ENCODE measurements around the gene ATP6V0B. TPM values are rescaled to one million over a fixed set of nuclear protein-coding genes. Genes with fewer than 3 reads are reported as not detected.

The ATP6V0B gene
- total RNA-seq, 1 donor from 2014 or later, result 129 TPM

- Mint-ChIP-seq H3K9me3 (no peaks in the 10 kb centered on the region), H3K4me3 (peak overlapping the region; percentile 90), H3K36me3 (ENCODE audit: low read depth) (no peaks in the 10 kb centered on the region), H3K27ac (ENCODE audit: unreplicated experiment) (no peak overlapping the region), H3K4me1 (peaks cover 15% of the 10 kb centered on the region), H3K27me3 (ENCODE audit: low read depth) (peaks cover 4% of the 10 kb centered on the region)
- no peak for TF ChIP-seq CTCF (conservative IDR thresholded peaks at IDR 0.05)
- DNase-seq (ENCODE audit: low read depth, low spot score), result no peak
These were observed 15.8 kb downstream of the ATP6V0B start for GRCh38 chr1:43990271-43991199.

- peaks cover 4% of the 10 kb centered on the region for H3K27me3 Mint-ChIP-seq (ENCODE audit: low read depth)
These were observed 16.4 kb downstream of the ATP6V0B start for GRCh38 chr1:43991200-43991475.

GRCh38 chr1:43991476-43992231 is 16.9 kb downstream of the ATP6V0B start, which contains the start of gene CCDC24:
CCDC24 (plus strand) TSS chr1:43991599; CDS start chr1:43991879, 280 bp downstream.
- Mint-ChIP-seq H3K27ac (ENCODE audit: unreplicated experiment) (peak within 1 kb of the TSS; percentile 83), H3K36me3 (ENCODE audit: low read depth) (no peaks in the 10 kb centered on the region), H3K9me3 (no peaks in the 10 kb centered on the region), H3K4me1 (peaks cover 23% of the 10 kb centered on the region), H3K27me3 (ENCODE audit: low read depth) (peaks cover 4% of the 10 kb centered on the region), H3K4me3 (peak within 1 kb of the TSS; percentile 90)
- peak; percentile 56 for DNase-seq (ENCODE audit: low read depth, low spot score)
- no peak for TF ChIP-seq CTCF (conservative IDR thresholded peaks at IDR 0.05)

More at GRCh38 chr1:43991200-43991475, 16.4 kb downstream of the ATP6V0B start:
- H3K36me3 Mint-ChIP-seq (ENCODE audit: low read depth), result no peaks in the 10 kb centered on the region
- no peak overlapping the region for H3K27ac Mint-ChIP-seq (ENCODE audit: unreplicated experiment)
- H3K9me3 Mint-ChIP-seq, result no peaks in the 10 kb centered on the region
- no peak for DNase-seq (ENCODE audit: low read depth, low spot score)
- H3K4me1 Mint-ChIP-seq, result peaks cover 17% of the 10 kb centered on the region
- TF ChIP-seq CTCF (conservative IDR thresholded peaks at IDR 0.05), result no peak
- peak overlapping the region; percentile 90 for H3K4me3 Mint-ChIP-seq

- Mint-ChIP-seq H3K9me3 (no peaks in the 10 kb centered on the region), H3K27me3 (ENCODE audit: low read depth) (peaks cover 4% of the 10 kb centered on the region), H3K27ac (ENCODE audit: unreplicated experiment) (peak overlapping the region; percentile 83), H3K4me3 (peak overlapping the region; percentile 89), H3K36me3 (ENCODE audit: low read depth) (no peaks in the 10 kb centered on the region), H3K4me1 (peaks cover 23% of the 10 kb centered on the region)
- no peak for TF ChIP-seq CTCF (conservative IDR thresholded peaks at IDR 0.05)
- no peak for DNase-seq (ENCODE audit: low read depth, low spot score)
These were observed 17.7 kb downstream of the ATP6V0B start for GRCh38 chr1:43992232-43992995.

- no peak for TF ChIP-seq CTCF (conservative IDR thresholded peaks at IDR 0.05)
- Mint-ChIP-seq H3K27ac (ENCODE audit: unreplicated experiment) (no peak overlapping the region), H3K4me1 (peaks cover 23% of the 10 kb centered on the region)
These were observed 18.6 kb downstream of the ATP6V0B start for GRCh38 chr1:43993206-43993914.

More at GRCh38 chr1:43993206-43993914, 18.6 kb downstream of the ATP6V0B start:
- peaks cover 4% of the 10 kb centered on the region for H3K27me3 Mint-ChIP-seq (ENCODE audit: low read depth)
- H3K9me3 Mint-ChIP-seq, result no peaks in the 10 kb centered on the region
- no peak for DNase-seq (ENCODE audit: low read depth, low spot score)
- H3K4me3 Mint-ChIP-seq, result peak overlapping the region; percentile 64
- H3K36me3 Mint-ChIP-seq (ENCODE audit: low read depth), result no peaks in the 10 kb centered on the region

Data from neural crest cell (in vitro differentiated cells).